ENCODE results near the gene UBA6. TPM values are rescaled to one million over a fixed set of nuclear protein-coding genes. Genes with fewer than 3 reads are reported as not detected.

Gene UBA6
- total RNA-seq, 1 donor from 2014 or later: 115 TPM

- no peak for FAIRE-seq
- no peak for DNase-seq (ENCODE audit: low spot score in 2 of 2)
Measured at GRCh38 chr4:67587156-67587555, 113.8 kb downstream of the UBA6 start.

- FAIRE-seq (no peak), DNase-seq (ENCODE audit: low spot score in 2 of 2) (no peak)
Measured at GRCh38 chr4:67584496-67584895, 116.5 kb downstream of the UBA6 start.

GRCh38 chr4:67581913-67582312 is 119.0 kb downstream of the UBA6 start:
- DNase-seq (ENCODE audit: low spot score in 2 of 2) (no peak), FAIRE-seq (no peak)

- no peak for FAIRE-seq
- DNase-seq (ENCODE audit: low spot score in 2 of 2): no peak
Measured at GRCh38 chr4:67581208-67581857, 119.6 kb downstream of the UBA6 start.

GRCh38 chr4:67580577-67580976 is 120.4 kb downstream of the UBA6 start:
- FAIRE-seq: no peak
- no peak for DNase-seq (ENCODE audit: low spot score in 2 of 2)

- FAIRE-seq (no peak), DNase-seq (ENCODE audit: low spot score in 2 of 2) (no peak)
Measured at GRCh38 chr4:67576538-67576937, 124.4 kb downstream of the UBA6 start.

- FAIRE-seq: no peak
Measured at GRCh38 chr4:67576059-67576466, 124.9 kb downstream of the UBA6 start.

GRCh38 chr4:67575232-67576058 is 125.5 kb downstream of the UBA6 start:
- DNase-seq (ENCODE audit: low spot score in 2 of 2) (no peak), FAIRE-seq (no peak)

More at GRCh38 chr4:67576059-67576466, 124.9 kb downstream of the UBA6 start:
- DNase-seq (ENCODE audit: low spot score in 2 of 2): no peak

- FAIRE-seq: no peak
Measured at GRCh38 chr4:67573193-67573592, 127.8 kb downstream of the UBA6 start.

GRCh38 chr4:67571975-67572374 is 129.0 kb downstream of the UBA6 start:
- DNase-seq (ENCODE audit: low spot score in 2 of 2): no peak
- no peak for FAIRE-seq

More at GRCh38 chr4:67573193-67573592, 127.8 kb downstream of the UBA6 start:
- no peak for DNase-seq (ENCODE audit: low spot score in 2 of 2)

GRCh38 chr4:67570537-67570936 is 130.4 kb downstream of the UBA6 start:
- FAIRE-seq (no peak), DNase-seq (ENCODE audit: low spot score in 2 of 2) (no peak)

- FAIRE-seq: no peak
- no peak for DNase-seq (ENCODE audit: low spot score in 2 of 2)
Measured at GRCh38 chr4:67568820-67569219, 132.1 kb downstream of the UBA6 start.

GRCh38 chr4:67566335-67566734 is 134.6 kb downstream of the UBA6 start:
- FAIRE-seq: no peak
- DNase-seq (ENCODE audit: low spot score in 2 of 2): no peak

- no peak for FAIRE-seq
- no peak for DNase-seq (ENCODE audit: low spot score in 2 of 2)
Measured at GRCh38 chr4:67565284-67565683, 135.7 kb downstream of the UBA6 start.

Small RNAs within 50 kb of the gene (small RNA-seq; reads per million reads assigned to genes)
- not detected for gene AC096720.1
- not detected for gene RF00091

Other genes starting within 250 kb of the UBA6 start
- 26.1 TPM for gene CENPC, start 155.7 kb downstream of the UBA6 start, total RNA-seq
- not detected for gene STAP1, start 142.4 kb downstream of the UBA6 start, total RNA-seq
- not detected for gene GNRHR, start 53.2 kb upstream of the UBA6 start, total RNA-seq
- gene TMPRSS11D, start 182.8 kb upstream of the UBA6 start, total RNA-seq: not detected